ENCODE data around the gene GHRHR. TPM values are rescaled to one million over a fixed set of nuclear protein-coding genes. Genes with fewer than 3 reads are reported as not detected.

GHRHR gene
- total and polyA plus RNA-seq, 10 of the 15 experiments (the other 5 are each of a cell fraction or from before 2014, with no cell fraction given): not detected

DNA sequence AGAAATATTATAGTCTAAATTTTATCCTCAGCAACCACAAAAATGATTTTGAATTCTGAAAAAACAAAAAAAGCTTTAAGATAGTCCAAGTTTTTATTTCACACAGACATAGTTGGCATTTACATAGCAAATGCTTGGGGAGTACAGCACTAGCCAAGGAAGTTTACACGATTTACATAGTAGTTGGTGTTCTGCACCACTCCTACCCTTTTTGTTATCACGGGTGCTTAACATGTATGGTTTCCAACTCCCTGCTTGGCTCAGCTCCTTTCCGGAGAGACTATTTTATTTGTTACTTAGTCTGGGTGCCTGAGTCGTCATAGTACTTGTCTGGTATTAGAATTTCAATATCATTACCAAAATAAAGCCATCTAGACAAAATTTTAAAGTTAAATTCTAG, 8.8 kb upstream of the GHRHR start:
- ATAC-seq (no peak), DNase-seq (ENCODE audit: low read depth, low spot score) (no peak), FAIRE-seq (no peak)
- no TSS peak for BruUV-seq (replicated peaks)
- H3K9ac ChIP-seq (ENCODE audit: control insufficient read depth, insufficient read depth, low read length): no peak overlapping the region
- H3K4me1 ChIP-seq (ENCODE audit: control insufficient read depth, insufficient read depth, low read length): no peaks in the 10 kb centered on the region
- no peaks in the 10 kb centered on the region for H3K79me2 ChIP-seq (ENCODE audit: control insufficient read depth, insufficient read depth, low read length)
- no peak overlapping the region for H3K4me3 ChIP-seq
- in situ Hi-C loops (cut with MboI) (no loop called here), intact Hi-C loops (cut with micrococcal nuclease; ENCODE audit: unreplicated experiment) (no loop called here)
- RAD21 ChIA-PET (ENCODE audit: unreplicated experiment): no interaction called here
- no peak for TF ChIP-seq PML (IDR thresholded peaks at IDR 0.05; ENCODE audit: low read length)
- no peak for TF ChIP-seq IRF5 (IDR thresholded peaks at IDR 0.05; ENCODE audit: borderline replicate concordance)
- TF ChIP-seq BACH1 (IDR thresholded peaks at IDR 0.05; ENCODE audit: borderline replicate concordance): no peak
- WGBS (ENCODE audit: insufficient coverage, insufficient replicate concordance, low lambda C conversion rate, missing lambda C conversion rate): 36% methylated on average over 4 of the region's 4 CpGs
- POLR2A ChIA-PET: no interaction called here
- H3K4me2 ChIP-seq (ENCODE audit: control insufficient read depth, insufficient read depth): no peak overlapping the region
- H3K36me3 ChIP-seq (ENCODE audit: control insufficient read depth in 2 of 2, insufficient read depth in 2 of 2, low read length in 1 of 2): no peaks in the 10 kb centered on the region
- H3K9me3 ChIP-seq (replicated peaks; ENCODE audit: control insufficient read depth, insufficient read depth, low read length): no peaks in the 10 kb centered on the region; the same call in 1 of the 3 replicates
- SMC1A ChIA-PET (ENCODE audit: uncharacterized antibody, unreplicated experiment): no interaction called here
- CTCF ChIA-PET: interaction anchor here (1.0 kb wide), 1 partner anchor 29 kb away, joined by 4 read pairs; no protein-coding TSS in a partner anchor
- no peak overlapping the region for H2AFZ ChIP-seq (ENCODE audit: control insufficient read depth, low read depth, low read length)
- no peaks in the 10 kb centered on the region for H3K27me3 ChIP-seq (replicated peaks in 1 of 2; ENCODE audit: control insufficient read depth in 2 of 2, insufficient read depth in 2 of 2, low read length in 1 of 2)
- H4K20me1 ChIP-seq (ENCODE audit: control insufficient read depth, insufficient read depth): no peaks in the 10 kb centered on the region
- no peak overlapping the region for H3K27ac ChIP-seq (ENCODE audit: control insufficient read depth, insufficient read depth)

GRCh38 chr7:30956704-30957103, 7.0 kb upstream of the GHRHR start:
- in situ Hi-C loops (cut with MboI): no loop called here
- no peak for FAIRE-seq
- TF ChIP-seq LARP7 (IDR thresholded peaks at IDR 0.05): no peak
- no peak for TF ChIP-seq BHLHE40 (IDR thresholded peaks at IDR 0.05; ENCODE audit: borderline replicate concordance in 1 of 2, low read depth in 2 of 2, low read length in 1 of 2)
- no peak for TF ChIP-seq RAD51 (IDR thresholded peaks at IDR 0.05)
- TF ChIP-seq RAD21 (IDR thresholded peaks at IDR 0.05; ENCODE audit: insufficient read depth, low read depth, low read length): no peak
- no peak for TF ChIP-seq GABPA (IDR thresholded peaks at IDR 0.05; ENCODE audit: low read depth)
- TF ChIP-seq SMAD1 (IDR thresholded peaks at IDR 0.05; ENCODE audit: low read depth, partially characterized antibody): no peak
- TF ChIP-seq, protein P1, sequence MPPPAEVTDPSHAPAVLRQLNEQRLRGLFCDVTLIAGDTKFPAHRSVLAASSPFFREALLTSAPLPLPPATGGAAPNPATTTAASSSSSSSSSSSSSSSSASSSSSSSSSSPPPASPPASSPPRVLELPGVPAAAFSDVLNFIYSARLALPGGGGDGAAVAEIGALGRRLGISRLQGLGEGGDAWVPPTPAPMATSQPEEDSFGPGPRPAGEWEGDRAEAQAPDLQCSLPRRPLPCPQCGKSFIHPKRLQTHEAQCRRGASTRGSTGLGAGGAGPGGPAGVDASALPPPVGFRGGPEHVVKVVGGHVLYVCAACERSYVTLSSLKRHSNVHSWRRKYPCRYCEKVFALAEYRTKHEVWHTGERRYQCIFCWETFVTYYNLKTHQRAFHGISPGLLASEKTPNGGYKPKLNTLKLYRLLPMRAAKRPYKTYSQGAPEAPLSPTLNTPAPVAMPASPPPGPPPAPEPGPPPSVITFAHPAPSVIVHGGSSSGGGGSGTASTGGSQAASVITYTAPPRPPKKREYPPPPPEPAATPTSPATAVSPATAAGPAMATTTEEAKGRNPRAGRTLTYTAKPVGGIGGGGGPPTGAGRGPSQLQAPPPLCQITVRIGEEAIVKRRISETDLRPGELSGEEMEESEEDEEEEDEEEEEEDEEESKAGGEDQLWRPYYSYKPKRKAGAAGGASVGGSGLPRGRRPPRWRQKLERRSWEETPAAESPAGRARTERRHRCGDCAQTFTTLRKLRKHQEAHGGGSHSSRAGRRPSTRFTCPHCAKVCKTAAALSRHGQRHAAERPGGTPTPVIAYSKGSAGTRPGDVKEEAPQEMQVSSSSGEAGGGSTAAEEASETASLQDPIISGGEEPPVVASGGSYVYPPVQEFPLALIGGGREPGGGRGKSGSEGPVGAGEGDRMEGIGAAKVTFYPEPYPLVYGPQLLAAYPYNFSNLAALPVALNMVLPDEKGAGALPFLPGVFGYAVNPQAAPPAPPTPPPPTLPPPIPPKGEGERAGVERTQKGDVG (CRISPR knock-in tag; IDR thresholded peaks at IDR 0.05): no peak
- TF ChIP-seq MYB (IDR thresholded peaks at IDR 0.05; ENCODE audit: borderline replicate concordance, low read depth, low read length): no peak

More at GRCh38 chr7:30956704-30957103, 7.0 kb upstream of the GHRHR start:
- ChIA-PET RAD21 (ENCODE audit: unreplicated experiment) (no interaction called here), POLR2A (interaction anchor here (0.7 kb wide), 1 partner anchor 364 kb away, joined by 4 read pairs; no protein-coding TSS in a partner anchor), SMC1A (ENCODE audit: uncharacterized antibody, unreplicated experiment) (no interaction called here), CTCF (interaction anchor here (1.2 kb wide), 2 partner anchors 18 to 27 kb away, joined by 4 to 5 read pairs; no protein-coding TSS in a partner anchor)
- no TSS peak for BruUV-seq (replicated peaks)
- Histone ChIP-seq H3K79me2 (ENCODE audit: control insufficient read depth, insufficient read depth, low read length) (no peaks in the 10 kb centered on the region), H3K27ac (ENCODE audit: control insufficient read depth, insufficient read depth) (no peak overlapping the region), H3K4me2 (ENCODE audit: control insufficient read depth, insufficient read depth) (no peak overlapping the region), H4K20me1 (ENCODE audit: control insufficient read depth, insufficient read depth) (no peaks in the 10 kb centered on the region), H3K36me3 (ENCODE audit: control insufficient read depth in 2 of 2, insufficient read depth in 2 of 2, low read length in 1 of 2) (no peaks in the 10 kb centered on the region), H3K9me3 (replicated peaks; ENCODE audit: control insufficient read depth, insufficient read depth, low read length) (no peaks in the 10 kb centered on the region; the same call in 1 of the 3 replicates), H2AFZ (ENCODE audit: control insufficient read depth, low read depth, low read length) (no peak overlapping the region), H3K27me3 (replicated peaks in 1 of 2; ENCODE audit: control insufficient read depth in 2 of 2, insufficient read depth in 2 of 2, low read length in 1 of 2) (no peaks in the 10 kb centered on the region), H3K4me1 (ENCODE audit: control insufficient read depth, insufficient read depth, low read length) (no peaks in the 10 kb centered on the region), H3K9ac (ENCODE audit: control insufficient read depth, insufficient read depth, low read length) (no peak overlapping the region), H3K4me3 (no peak overlapping the region)
- intact Hi-C loops (cut with micrococcal nuclease; ENCODE audit: unreplicated experiment): no loop called here
- ATAC-seq (no peak), DNase-seq (ENCODE audit: low read depth, low spot score) (no peak)
- WGBS (ENCODE audit: insufficient coverage, insufficient replicate concordance, low lambda C conversion rate, missing lambda C conversion rate): 56% methylated on average over 1 of the region's 1 CpG

All from GM12878 (cell line).